ENCODE results near the gene TTLL11.

The TTLL11 gene

GRCh38 chr9:121840838-121841760 lies 252.0 kb downstream of the TTLL11 start:
- DNase-seq = no peak

GRCh38 chr9:121839726-121840500 lies 253.2 kb downstream of the TTLL11 start:
- DNase-seq = no peak

GRCh38 chr9:121838746-121839669 lies 254.1 kb downstream of the TTLL11 start:
- no peak for DNase-seq

- no peak for DNase-seq
Measured at GRCh38 chr9:121837113-121837961, 255.8 kb downstream of the TTLL11 start.

- DNase-seq = no peak
Measured at GRCh38 chr9:121836366-121836885, 256.7 kb downstream of the TTLL11 start.

GRCh38 chr9:121835587-121836365 lies 257.3 kb downstream of the TTLL11 start:
- no peak for DNase-seq

GRCh38 chr9:121833061-121833460 lies 260.0 kb downstream of the TTLL11 start:
- DNase-seq = no peak

- DNase-seq = no peak
Measured at GRCh38 chr9:121831869-121832268, 261.2 kb downstream of the TTLL11 start.

- DNase-seq = no peak
Measured at GRCh38 chr9:121830441-121831140, 262.5 kb downstream of the TTLL11 start.

- no peak for DNase-seq
Measured at GRCh38 chr9:121827251-121827967, 265.7 kb downstream of the TTLL11 start.

- no peak for DNase-seq
Measured at GRCh38 chr9:121826711-121827110, 266.4 kb downstream of the TTLL11 start.

GRCh38 chr9:121825031-121825691 lies 267.9 kb downstream of the TTLL11 start:
- no peak for DNase-seq

- no peak for DNase-seq
Measured at GRCh38 chr9:121824651-121825030, 268.5 kb downstream of the TTLL11 start.

- DNase-seq = no peak
Measured at GRCh38 chr9:121823451-121824169, 269.5 kb downstream of the TTLL11 start.

GRCh38 chr9:121822093-121823085 lies 270.7 kb downstream of the TTLL11 start:
- DNase-seq = no peak

GRCh38 chr9:121821326-121821725 lies 271.8 kb downstream of the TTLL11 start:
- no peak for DNase-seq
